RCC 7860 (cell line): ENCODE data around the gene TRIM32.
"Not testable (repeated sequence)": the region's sequence is repeated elsewhere in the genome, so short reads cannot be mapped to it uniquely, and the experiment has no call there.

Experiments
- DNase-seq: peaks from one replicate; pipeline ENCODE4 v3.0.0-alpha.2; 2015; ENCODE audit warnings: low spot score
- FAIRE-seq: peaks from 2 replicates; lab custom pipeline; 2012; peaks lifted over from hg19 to GRCh38; lab: Jason Lieb, UNC

Gene TRIM32

DNA sequence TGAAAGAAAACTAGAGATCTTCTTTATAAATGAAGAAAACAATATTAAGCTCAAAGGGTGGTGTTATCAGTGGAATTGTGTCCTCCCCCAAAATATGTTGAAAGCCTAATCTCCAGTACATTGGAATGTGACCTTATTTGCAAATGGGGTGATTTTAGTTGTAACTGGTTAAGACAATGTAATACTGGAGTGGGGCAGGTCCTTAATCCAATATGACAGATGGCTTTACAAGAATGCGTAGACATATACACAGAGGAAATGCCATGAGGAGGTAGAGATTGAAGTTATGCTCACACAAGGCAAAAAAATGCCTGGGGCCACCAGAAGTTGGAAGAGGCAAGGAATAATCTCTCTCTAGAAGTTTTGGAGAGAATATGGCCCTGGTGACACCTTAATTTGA is 13.7 kb upstream of the TRIM32 start:
- DNase-seq (no peak), FAIRE-seq (no peak)

DNA sequence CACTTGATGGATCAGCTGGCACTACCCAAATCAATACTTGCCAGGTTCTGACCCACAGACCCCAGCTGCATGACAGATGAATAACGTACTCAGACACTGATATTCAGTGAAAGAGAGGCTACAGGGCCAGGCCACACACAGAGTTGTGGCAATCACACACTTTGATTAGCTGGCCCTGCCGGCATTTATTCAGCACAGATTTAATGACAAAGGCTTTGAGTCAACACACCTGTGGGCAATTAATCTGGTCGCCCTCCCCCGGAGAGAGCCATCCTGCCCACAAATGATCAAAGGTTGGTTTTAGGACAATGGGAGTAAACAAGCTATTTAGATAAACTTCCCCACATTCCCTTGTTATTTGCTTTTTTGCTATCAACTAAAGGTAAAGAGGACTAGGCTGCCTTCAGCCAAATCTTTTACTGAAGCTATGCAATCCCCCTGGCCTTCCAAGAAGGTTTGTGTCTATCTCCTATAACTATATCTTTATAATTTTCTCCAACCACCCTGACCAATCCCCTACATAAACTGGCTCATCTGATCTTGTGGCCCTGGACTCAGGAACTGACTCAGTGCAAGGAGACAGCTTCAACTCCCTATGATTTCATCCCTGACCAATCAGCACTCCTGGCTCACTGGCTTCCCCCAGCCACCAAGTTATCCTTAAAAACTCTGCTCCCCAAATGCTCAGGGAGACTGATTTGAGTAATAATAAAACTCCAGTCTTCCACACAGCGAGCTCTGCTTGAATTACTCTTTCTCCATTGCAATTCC is 12.7 kb upstream of the TRIM32 start:
- no peak for FAIRE-seq
- DNase-seq: no peak

DNA sequence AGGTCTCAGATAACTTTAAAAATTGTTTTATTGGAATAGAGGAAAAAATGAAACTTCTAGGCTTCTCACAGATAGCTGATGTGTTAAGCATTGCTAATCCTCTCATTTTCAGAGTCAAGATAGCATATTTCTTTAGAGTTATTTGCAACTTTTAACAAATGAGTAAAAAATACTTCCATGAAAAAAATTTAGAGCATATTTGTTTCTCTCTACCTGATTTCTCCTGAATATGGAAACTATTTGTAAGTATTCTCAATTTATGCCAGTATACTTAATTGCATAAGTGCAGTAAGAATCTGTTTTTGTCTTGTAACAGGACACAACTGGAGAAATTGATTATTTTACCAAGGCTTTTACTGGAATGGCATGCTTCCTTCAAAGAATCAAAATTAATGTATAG is 3.6 kb upstream of the TRIM32 start:
- no peak for FAIRE-seq
- no peak for DNase-seq

DNA sequence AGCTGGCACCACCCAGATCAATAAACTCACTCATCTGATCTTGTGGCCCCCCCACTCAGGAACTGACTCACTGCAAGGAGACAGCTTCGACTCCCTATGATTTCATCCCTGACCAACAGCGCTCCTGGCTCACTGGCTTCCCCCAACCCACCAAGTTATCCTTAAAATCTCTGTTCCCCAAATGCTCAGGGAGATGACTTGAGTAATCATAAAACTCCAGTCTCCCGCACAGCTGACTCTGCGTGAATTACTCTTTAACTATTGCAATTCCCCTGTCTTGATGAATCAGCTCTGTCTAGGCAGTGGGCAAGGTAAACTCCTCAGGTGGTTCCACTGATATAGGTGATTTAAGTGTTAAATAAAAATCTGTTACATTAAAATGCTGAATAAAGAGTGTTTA is 1.9 kb upstream of the TRIM32 start:
- no peak for FAIRE-seq

DNA sequence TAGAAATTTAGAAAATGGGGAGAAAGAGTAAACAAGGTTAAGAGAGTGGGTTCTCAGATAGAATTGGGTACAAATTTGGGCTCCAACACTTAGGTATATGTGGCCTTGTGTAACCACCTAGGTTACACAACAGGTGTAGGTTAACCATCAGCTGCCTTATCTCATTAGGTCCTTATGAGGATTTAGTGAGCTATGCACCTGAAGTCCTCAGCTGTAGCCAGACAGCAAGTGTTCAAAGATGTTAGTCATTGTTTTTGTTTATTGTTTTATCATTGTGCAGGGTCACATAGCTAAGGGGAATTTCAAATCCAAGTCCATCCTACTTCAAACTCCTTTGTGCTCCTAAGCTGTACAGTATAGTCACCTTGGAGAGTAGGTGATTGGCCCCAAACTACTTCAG is 970 bp upstream of the TRIM32 start:
- FAIRE-seq (no peak), DNase-seq (no peak)

More for the DNA sequence above, 1.9 kb upstream of the TRIM32 start:
- no peak for DNase-seq

DNA sequence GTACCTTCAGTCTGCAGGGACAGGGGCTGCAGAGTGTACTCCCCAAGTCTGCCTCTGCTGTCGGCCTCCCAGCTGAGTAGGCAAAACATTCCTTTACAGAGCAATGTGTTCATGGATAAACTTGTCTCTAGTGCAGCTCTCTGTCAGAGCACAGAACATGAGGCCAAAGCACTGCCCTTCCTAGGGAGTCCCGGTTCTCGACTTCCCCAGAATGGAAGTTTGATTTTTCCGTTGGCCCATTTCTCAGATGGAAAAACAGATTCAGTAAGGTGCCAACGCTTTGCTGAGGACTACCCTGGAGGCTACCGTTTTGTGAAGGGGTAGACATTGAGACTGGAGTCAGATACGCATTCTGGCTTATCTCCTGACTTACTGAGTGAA is 422 bp upstream of the TRIM32 start:
- FAIRE-seq: no peak
- no peak for DNase-seq

DNA sequence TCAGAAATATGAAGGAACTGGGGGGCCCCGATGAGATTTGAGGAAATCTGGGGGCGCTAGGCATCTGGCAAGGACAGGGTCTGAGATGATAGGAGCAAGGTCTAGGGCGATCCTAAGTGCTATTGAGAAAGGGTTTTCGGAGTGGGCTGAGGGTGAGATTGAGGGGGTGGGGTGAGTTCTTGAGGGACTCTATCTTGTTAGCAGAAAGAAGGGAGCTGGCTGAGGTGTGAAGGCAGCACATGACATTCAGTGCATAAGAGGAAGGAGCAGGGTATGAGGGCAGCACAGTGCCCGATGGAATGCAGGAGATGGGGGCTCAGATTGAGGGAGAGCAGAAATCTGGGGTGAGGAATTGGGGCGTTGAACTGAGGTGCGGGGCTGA is 640 bp downstream of the TRIM32 start:
- FAIRE-seq (no peak), DNase-seq (no peak)

DNA sequence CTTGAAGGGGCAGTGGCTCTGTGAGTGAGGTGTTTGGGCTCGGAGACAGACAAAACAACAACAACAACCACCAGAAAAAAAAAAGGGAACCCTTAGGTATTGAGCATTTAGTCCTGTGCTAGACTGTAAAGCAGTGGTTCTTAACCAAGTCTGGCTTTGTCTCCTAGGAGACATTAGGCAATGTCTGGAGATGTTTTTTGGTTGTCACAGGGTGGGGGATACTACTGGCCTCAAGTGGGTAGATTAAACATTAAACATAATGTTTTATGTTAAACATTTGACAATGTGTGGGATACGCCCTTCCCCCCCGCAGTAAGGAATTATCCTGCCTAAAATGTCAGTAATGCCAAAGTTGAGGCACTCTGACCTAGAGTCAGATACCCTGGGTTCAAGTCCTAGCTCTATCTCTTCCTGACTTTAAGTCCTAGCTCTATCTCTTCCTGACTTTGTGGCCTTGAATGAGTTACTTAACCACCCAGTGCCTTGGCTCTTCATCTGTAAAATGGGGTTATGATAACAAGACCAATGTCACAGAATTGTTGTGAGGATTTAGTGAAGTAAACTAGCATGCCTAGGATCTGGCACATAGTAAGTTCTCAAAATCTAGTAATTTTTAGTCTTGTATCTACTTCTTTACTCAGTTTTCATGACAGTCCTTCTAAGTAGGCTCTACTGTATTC is 1.8 kb downstream of the TRIM32 start:
- no peak for DNase-seq
- FAIRE-seq: no peak

DNA sequence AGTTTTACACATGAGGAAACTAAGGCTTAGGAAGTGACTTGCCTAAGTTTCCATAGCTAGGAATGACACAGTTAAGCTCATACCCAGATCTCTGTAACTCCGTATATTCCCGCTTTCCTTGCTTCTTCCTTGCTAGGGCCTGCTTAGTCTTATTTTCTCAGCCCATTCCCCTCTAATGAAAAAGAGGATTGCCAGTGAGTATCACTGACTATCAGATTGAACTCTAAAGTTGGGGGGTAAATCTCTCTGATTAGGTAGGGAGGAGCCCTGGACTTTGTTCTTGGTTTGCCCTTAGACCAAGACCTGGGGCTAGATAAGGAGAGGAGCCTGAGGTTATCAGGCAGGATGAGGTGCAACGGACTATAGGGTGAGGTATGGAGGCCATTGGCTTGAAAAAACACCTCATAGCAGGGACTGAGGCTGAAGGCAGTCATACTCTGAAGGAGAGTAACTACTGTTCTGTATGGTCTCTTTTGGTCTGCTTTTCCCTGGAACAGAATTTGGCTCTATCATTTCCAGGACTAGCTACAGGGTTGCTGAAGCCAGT is 2.5 kb downstream of the TRIM32 start:
- no peak for DNase-seq

DNA sequence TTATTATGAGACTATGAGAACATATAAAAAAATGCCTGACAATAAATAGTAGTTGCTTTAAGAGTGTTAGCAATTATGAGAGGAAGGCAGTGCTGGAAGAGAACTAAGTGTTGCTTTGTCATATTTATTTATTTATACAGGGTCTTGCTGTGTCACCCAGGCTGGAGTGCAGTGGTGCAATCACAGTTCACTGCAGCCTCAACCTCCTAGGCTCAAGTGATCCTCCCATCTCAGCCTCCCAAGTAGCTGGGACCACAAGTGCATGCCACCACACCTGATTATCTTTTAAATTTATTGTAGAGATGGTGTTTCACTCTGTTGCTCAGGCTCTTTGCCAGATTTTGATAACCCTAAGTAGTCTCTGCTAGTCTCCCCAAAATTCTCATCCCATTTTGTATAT is 3.7 kb downstream of the TRIM32 start:
- not testable (repeated sequence) for DNase-seq, FAIRE-seq

More for the DNA sequence above, 2.5 kb downstream of the TRIM32 start:
- no peak for FAIRE-seq

DNA sequence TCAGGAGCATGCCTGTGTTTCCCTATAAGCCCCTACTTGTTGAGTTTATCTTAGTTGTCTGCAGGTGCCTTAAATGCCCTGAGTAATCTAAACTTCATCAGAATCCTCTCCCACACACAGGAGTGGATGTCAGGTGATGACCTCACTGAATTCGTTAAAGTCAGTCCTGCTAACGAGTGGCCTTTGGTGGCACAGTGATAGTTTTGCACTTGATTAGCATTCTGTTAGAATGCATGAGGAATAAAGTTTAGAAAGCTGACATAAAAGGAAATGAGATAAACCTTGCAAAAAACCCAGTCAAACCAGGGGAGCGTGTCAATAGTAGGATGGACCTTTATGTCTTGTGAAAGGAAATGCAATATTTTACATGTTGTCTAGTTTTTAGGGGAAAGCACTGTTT is 4.5 kb downstream of the TRIM32 start:
- DNase-seq: no peak
- no peak for FAIRE-seq

DNA sequence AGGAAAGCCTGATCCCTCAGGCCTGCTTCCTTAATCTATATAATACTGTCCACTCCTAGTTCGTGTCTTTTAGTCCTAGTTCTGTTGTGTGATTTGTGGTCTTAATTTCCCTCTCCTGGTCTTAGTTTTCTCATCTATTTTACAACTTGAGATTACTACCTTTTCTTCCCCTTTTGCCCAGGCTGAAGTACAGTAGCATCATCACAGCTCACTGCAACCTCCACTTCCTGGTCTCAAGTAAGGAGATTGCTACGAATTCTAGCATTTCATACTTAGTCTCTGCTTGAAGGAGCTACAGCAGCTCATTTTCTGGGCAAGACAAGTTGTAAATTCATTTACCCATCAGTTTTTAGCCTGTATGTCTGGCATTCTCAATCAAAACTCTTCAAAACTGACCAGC is 5.5 kb downstream of the TRIM32 start:
- FAIRE-seq (no peak), DNase-seq (no peak)

DNA sequence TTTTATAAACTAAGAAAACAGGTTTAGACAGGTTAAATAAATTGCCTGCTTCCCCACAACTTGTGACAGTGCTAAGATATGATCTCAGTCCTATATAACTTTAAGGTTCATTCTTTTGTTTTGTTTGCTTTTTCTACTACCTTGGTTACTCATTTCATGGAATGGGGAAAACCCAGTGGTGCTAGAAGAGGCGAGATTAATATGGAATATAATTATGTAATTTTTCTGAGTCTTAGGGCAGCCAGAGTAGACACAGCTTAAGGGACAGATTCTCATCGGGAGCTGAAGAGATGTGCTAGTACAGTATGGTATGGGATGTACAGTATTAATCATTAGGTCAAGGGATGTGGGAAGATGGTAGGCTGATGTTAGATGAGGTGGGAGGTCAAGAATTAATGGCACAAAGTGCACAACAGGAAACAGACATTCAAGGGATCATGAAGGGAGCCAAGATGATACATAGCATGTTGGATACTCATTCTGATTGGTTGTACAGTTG is 6.2 kb downstream of the TRIM32 start:
- no peak for FAIRE-seq

DNA sequence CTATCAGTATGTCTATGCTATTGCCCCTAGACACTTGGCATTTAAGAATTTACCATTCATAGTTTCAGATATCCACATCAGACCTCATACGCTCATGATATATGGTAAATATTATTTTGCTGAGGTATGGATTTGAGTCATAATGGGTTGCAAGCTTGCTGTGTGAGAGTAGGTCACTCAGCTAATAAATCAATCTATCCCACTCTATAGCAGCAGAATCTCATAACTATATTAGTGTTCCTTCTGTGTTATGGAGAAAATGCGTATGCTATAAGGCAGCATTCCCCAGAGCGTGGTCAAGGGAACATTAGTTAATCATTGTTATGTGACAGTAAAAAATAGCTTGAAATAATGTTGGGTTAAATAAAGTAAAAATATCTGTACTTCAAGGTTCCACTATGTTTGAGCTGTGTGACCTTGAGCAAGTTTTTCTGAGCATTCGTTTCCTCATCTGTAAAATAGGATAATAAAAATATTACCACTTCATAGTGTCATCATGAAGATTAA is 7.7 kb downstream of the TRIM32 start:
- no peak for FAIRE-seq
- DNase-seq: no peak

More for the DNA sequence above, 6.2 kb downstream of the TRIM32 start:
- DNase-seq: no peak

DNA sequence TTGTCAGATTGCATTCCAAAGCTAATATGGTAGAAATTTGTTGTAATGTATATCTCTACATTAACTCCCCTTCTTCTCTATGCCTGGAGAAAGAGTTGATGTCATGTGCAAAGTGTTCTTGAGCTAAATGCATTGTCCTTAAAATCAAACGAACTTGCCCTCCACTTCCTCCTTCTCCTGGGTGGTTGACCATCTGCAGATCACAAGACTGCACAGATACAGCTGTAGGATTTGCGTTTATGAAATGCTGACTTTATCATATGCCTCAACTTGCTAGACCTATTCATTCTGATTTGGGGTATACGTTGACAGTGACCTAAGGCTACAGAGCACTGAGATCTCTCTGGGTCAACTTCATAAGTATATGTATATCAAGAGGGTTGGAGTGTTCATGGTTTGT is 8.3 kb downstream of the TRIM32 start:
- DNase-seq (no peak), FAIRE-seq (no peak)

DNA sequence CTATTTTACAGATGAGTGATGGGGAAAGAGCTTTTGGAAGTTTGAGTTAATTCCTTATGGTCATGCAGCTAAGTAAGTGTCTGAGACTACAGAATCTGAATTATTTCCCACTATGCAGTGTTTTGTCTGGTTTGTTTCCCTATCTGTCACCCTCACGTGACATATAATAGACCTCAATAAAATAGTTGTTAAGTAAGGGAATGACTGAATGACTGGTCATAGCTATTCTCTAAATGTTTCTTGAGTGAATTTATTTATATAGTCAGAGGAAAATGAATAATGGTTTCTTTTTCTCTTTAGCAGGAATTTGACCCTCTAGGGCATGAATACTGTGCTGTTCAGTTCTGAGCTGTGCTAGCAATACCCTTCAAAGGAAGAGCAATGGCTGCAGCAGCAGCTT is 10.3 kb downstream of the TRIM32 start:
- no peak for FAIRE-seq
- DNase-seq: no peak

DNA sequence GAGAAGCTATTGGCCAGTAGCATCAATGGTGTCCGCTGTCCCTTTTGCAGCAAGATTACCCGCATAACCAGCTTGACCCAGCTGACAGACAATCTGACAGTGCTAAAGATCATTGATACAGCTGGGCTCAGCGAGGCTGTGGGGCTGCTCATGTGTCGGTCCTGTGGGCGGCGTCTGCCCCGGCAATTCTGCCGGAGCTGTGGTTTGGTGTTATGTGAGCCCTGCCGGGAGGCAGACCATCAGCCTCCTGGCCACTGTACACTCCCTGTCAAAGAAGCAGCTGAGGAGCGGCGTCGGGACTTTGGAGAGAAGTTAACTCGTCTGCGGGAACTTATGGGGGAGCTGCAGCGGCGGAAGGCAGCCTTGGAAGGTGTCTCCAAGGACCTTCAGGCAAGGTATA is 10.8 kb downstream of the TRIM32 start:
- DNase-seq: no peak
- FAIRE-seq: no peak

DNA sequence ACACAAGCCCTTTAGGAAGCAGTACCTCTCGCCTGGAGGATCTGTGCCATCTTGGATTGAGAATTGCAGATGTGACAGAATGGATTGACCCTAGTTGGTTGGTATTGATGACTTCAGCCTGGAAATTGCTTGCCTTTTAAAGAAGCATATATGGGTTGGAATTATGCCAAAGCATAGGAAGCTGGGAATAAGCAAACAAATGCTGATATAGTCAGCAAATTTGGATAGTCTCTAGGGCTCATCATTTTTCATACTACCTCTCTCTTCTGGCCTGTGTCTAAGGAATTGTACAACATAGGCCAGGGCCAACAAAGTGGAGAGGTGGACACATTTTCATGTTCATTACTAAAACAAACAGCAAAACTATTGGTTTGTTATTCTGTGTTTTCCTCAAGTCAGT is 13.2 kb downstream of the TRIM32 start:
- DNase-seq: no peak
- no peak for FAIRE-seq

DNA sequence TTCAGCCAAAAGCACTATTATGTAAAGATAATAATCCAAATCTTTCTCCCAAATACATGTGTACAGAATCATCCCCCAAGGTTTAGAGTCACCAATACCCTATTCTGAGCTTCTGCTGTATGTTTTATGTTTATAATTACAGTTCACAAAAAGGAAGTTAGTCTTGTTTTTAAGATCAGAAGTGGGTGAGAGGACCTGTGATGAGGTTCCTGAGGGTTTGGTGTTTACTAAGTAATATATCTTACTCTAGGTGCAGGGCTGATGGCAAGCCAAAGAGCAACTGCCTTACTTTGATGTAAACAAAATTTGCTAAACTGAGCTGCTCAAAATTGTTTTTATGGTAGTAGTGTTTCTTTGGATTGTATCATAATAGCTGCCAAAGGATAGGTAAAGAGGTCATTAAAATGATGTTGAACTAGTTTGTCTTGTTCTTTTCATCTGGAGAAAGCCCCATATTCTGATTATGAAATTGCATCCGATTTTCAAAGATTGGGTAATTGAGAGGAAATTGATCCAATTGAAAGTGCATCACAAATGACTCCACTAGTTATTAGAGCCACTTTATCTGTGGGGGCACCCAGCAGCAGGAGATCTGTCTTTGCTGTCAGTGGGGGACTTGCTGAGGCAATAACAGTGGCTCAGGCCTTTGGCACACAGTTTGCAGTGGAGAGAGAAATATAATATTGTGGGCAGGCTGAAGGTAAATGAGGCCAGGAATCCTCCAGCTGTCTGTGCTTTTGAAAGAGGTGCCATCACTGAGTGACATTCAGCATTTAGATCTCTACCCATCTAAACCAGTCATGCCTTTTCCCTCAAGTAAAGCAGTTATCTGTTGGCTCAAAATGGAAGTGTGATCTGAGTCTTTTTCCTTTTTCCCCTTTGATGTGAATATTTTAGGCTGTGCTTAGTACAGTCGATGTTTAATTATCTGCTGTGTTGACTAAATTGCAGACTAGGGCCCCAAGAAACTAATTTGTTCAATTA is 14.1 kb downstream of the TRIM32 start:
- no peak for DNase-seq
- no peak for FAIRE-seq

DNA sequence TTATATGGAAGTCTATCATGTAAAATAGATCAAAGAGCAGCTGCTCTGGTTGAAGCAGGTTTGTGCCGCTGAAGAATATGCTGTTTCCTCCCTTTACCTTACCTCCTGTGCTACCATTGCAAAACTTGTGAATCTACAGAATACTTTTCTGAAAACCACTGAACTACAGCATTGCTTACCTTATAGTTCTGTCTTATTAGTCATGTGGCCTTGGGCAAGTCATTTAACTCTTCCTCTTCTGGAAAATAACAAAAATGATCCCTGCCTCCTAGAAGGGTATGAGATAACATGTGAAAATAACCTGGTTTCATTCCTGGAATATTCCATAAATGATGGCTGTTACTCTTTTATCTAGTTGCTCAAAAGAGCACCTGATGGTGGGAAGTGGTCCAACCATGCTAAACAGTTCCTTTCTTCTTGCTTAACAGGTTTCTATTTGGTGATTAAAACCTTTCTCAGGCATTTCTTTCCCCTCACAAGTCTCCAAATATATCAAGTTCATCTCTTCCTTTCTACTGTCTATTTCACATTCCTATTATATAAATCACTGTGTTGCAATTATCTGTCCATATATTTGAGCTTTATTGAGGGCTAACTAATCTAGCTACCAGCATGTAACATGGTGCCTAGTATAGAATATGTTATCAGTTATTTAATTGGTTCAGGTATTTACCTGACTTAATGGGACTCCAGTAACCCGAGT is 15.0 kb downstream of the TRIM32 start:
- DNase-seq (no peak), FAIRE-seq (no peak)
